HS-5 (cell line): ENCODE data around the gene RIN3.
A peak's percentile ranks its signal among the peaks of the same experiment; 100 is the strongest.

ENCODE experiments used
- DNase-seq: peaks from one replicate; pipeline ENCODE4 v3.0.0-alpha.2; 2012; ENCODE audit warnings: low read depth

The RIN3 gene

DNA sequence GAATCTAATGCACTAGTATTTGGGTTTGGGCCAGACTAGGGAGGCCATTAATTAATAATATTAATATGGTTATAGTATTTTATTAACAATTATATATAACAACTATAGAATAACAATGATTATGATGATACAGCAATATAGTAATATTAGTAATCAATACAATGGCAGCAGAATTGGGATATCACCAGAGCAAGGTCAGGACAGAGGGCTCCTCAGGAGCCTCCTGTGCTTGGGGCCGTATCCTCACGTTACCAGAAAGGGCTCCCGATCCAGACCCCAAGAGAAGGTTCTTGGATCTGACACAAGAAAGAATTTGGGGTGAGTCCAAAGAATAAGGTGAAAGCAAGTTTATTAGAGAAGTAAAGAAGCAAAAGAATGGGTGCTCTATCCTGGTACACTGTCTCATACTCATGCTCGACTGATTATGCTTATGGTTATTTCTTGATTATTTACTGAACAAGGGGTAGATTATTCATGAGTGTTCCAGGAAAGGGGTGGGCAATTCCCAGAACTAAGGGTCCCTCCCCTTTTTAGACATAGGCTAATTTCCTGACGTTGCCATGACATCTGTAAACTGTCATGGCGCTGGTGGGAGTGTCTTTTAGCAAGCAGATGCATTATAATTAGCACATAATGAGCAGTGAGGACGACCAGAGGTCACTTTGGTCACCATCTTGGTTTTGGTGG, 61.6 kb downstream of the RIN3 start:
- DNase-seq, result no peak

DNA sequence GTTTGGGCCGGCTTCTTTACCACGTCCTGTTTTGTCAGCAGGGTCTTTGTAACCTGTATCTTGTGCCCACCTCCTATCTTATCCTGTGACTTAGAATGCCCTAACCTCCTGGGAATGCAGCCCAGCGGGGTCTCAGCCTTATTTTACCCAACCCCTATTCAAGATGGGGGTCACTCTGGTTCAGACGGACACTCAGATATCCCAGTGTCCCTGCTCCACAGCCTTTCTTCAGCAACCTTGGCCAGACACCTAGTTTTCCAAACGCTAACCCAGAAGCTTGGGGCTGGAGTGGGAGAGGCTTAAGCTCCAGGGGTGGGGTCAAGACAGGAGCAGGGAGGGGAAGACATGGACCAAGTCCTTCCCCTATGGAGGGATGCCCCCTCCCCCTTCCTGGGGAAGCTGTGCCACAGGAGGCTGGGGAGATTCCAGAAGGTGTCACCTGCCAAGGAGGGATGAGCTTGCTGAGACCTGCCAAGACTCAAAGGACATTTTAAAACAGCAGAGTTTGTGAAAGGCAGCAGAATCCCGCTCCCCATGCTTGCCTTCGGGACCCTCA, 62.2 kb downstream of the RIN3 start:
- no peak for DNase-seq

DNA sequence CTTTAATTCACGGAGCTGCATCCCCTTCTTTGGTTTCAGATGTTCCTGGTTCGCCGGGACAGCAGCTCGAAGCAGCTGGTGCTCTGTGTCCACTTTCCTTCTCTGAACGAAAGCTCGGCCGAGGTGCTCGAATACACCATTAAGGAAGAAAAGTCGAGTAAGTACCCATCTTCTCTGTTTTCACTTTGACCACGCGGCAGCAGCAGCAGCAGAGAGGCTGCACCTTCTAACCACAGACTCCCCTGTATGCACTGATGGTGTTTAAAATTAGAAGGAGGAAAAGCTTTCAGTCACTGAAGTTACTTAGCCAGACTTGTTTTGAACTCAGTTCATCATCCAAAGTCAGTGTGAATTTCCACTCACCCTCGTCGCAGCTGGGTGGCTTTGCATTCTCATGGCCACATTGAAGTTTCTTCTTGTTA, 63.8 kb downstream of the RIN3 start:
- no peak for DNase-seq

DNA sequence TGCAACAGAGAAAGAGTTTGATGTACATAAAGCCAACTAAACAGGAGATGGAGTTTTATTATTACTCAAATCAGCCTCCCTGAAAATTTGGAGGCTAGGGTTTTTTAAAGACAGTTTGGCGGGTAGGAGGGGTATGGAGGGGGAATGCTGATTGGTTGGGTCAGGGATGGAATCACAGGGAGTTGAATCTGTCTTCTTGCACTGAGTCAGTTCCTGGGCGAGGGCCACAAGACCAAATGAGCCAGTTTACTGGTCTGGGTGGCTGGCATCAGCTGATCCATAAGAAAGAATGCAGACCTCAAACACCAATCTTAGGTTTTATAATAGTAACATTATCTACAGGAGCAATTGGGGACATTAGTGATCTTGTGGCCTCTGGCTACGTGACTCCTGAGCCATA, 64.9 kb downstream of the RIN3 start:
- DNase-seq, result no peak

DNA sequence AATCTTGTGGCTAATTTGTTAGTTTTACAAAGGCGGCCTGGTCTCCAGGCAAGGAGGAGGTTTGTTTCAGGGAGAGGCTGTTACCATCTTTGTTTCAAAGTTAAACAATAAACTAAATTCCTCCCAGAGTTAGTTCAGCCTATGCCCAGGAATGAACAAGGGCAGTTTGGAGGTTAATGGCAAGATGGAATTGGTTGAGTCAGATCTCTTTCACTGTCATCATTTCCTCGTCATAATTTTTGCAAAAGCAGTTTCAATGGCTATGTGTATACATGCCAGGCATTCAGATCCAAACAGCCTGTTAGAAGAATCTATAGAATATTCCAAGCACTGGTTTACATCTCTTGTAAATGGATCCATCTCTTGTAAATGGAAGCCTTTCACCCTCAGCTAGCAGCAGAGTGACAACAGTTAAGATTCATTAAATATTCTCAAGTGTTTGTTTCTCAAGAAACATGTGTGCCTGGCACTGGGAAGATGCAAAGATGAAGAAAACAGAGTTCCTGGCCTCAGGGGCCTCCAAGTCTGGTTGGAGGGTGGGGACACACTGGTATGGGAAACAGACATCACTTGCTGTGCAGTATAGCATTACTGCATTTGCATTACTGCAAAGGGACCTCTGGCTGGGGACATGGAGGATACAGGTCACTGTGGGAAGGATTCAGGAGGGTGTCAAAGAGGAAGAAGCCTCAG, 65.8 kb downstream of the RIN3 start:
- DNase-seq, result no peak

DNA sequence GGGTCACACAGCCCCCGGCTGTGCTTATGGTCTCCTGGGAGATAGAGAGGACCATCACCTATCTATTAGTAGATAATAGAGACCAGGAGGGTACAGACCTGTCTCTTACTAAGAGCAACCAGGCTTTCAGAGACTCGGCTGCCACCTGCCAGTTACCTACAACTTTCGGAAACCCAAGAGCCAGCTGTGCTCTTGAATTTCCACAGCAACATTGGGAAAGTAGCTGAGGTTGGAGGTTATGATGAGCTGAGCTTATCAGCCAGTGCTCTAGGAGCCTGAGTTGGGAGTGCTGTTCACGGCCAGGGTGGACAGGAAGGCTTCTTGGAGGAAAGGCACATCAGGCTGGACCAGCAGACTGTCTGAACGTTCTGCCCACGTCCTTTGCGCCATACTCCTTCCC, 67.6 kb downstream of the RIN3 start:
- no peak for DNase-seq

DNA sequence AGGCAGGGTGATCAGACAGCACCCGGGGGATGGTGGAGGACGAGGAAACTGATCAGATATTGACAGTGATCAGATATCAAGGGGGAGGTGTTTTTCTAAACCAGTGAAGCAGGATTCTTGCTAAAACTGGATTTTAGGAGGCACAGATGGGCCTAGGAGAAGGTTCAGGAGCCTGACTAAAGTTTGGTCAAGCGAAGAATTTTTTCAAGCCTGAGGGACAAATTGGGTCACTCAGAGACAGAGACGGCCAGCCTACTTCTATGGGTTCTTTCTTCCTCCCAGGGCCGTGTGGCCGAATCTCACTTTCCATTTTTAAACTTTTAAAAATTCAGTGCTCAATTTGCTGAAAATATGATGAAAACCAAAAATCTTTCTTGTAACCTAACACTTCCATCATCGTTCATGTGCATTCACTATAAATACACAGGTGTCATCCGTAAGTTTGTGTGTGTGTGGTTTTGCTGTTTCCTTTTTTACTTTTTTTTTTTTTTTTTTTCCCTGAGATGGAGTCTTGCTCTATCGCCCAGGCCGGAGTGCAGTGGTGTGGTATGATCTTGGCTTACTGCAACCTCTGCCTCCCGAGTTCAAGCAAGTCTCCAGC, 68.5 kb downstream of the RIN3 start:
- no peak for DNase-seq

DNA sequence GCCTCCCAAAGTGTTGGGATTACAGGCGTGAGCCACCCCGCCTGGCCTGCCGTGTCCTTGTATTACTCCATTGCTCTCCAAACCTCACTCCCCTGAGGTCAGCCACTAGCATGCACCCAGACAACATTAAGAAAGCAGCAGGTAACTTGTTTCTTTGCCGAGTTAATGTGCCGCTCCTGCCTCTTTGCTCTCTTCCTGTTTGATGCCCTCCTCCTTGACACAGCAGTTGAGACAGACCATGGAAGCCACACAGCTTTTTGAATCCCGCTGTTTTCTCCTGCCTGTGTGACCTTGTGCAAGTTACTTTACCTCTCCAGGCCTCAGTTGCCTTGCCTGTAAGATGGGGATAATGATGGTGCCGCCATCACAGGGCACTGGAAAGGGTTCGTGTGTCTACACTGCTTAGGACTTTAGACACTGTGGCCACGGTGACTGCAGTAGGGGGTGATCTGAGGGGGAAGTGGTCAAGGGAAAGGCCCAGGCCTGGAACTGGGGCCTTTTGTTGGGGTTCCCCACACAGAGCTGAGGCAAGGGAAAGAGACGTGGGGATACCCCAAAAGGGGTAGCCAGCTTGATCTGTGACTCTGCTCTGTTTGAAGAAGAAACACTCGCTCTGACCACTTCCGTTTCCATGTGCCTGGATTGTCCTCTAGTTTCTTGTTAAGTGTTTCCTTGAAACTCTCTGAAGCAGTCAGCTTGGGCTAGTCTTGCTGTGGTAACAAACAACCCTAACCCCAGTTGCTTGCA, 69.3 kb downstream of the RIN3 start:
- DNase-seq, result no peak

DNA sequence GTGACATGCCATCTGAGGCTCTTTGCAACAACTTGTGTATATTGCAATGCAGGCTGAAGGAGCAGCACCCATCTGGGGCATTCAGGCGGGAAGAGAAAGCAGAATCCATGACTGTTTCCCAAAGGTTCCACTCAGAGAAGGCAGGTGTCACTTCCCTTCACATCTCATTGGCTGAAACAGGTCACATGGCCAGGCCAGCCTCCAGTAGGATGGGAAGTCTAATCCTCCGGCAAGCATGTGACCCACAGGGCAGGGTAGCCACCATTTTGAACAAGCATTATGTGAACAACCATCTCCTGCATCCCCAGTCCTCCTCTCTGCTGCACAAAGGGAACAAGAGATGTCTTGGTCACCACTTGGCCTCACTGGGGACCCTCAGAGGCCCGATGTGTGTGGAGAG, 70.6 kb downstream of the RIN3 start:
- DNase-seq, result no peak

DNA sequence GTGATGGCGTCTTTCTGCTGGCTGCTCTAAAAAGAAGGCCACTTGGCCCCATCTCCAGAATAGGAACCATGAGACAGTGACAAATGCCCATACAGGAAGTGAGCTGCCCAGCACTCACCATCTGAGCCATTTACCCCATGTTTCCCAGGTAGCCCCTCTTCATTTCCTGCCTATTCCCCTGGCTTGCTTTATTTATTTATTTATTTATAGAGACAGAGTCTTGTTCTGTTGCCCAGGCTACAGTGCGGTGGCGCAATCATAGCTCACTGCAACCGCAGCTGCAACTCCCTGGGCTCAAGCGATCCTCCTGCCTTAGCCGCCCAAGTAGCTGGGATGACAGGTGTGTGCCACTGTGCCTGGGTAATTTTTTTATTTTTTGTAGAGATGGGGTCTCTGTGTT, 71.2 kb downstream of the RIN3 start:
- no peak for DNase-seq

DNA sequence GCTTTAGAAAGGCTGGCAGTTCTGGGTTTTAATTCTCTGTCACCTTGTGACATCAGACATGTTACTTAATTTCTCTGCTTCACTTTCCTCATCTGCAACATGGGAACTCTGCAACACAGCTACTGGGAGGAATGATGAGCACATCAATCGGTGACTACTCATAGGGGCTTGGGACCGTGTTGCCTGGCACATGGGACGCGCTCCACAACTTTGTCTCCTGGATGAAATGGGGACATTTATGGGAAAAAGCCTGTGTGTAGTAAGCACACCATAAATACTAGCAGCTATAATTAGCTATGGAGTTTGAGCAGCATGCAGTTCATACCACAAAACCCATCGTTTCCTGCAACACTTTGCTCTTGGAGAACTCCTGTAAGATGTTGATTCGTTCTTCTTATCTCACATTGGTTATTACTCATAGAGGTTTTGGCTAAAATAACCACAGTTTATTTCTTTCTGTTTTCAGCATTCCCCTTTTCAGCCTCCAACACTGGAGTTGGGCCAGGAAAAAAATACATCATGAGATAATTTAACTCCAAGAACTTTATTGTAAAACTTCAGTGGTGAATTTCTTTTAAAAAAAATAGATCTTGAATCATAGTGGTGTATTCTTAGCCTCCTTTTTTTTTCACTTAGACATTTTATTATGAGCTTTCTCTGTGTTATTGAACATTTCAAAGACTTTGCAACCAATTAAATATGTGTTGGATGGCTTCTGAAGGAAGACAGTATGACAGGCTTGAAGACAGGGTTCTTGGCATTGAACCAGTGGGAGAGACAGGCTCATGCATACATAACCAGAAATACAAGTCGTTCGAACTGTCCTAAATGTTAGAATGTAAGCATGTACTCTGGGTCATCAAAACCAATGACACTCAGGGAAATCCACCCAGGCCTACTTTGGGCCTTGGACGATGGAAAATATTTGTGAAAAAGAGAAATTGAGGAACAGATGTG, 72.7 kb downstream of the RIN3 start:
- peak; percentile 69 for DNase-seq

DNA sequence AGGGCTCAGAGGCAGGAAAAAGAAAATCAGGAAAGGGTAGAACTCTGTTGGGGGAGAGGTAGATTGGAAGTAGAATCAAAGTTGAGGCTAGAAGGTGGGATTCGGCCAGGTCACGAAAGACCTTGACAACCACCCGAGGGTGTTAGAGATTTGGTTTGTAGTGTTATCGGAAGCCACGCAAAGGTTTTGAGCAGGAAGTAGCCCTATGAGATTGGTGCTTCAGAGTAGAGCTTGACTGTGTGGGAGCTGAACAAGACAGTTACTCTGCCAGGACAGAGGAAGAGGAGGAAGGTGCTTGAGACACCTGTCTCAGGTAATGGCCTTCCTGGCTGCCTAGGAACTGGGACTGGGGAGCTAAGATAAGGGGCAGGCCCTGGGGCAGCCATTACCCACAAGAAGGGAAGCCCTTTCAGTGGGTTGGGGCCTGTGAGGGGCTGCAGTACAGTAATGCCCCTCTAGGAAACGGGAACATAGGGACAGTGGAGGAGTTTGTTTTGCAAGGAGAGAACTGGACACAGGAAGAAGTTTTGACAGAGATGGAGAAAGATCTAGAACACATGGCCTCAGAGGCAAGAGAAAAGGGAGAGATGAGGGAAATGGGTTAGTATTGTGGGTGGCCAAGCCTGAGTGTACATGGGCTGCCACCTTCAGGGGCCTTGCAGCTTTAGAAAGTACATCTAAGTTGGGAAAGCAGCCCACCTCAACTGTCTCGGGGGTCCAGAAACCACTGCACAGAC, 73.5 kb downstream of the RIN3 start:
- DNase-seq, result no peak

DNA sequence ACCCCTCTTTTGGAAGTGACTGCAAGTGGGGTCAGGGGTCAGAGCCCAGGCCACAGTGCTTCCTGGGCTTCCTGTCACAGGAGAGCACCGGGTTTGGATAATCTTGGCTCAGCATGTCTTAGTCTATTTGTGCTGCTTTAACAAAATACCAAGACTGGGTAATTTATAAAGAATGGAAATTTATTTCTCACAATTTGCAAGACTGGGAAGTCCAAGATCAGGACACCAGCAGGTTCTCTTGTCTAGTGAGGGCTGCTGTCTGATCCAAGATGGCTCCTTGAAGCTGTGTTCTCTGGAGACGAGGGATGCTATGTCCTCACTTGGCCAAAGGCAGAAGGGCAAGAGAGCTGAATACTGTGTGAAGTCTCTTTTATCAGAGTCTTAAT, 74.1 kb downstream of the RIN3 start:
- no peak for DNase-seq

DNA sequence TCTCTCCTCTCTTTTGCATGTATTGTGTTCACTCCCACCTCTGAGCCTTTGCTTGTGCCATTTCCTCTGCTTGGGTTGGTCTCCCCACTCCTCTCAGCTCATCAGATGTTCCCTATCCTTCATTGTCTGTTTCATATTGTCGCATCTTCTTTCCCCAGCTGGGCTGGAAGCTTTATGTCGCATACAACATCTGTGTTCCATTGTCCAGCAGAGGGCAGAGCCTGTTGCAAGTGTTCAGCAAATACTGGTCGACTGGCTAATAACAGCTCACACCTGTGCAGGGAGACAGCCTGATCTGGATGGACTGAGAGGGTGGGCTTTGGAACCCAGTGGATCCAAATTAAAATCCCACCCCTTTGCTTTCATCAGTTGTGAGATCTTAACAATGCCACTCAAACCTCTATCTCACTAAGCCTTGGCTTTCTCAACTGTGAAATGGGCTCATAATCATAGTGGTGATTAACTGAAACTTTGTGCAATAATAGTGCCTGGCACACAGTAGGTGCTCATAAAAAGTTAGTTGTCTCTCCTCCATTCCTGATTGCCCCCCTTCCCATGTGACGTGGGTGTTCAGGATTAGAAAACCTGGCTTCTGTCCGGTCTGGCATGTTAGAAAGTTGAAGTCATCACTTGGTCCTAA, 75.8 kb downstream of the RIN3 start:
- DNase-seq, result no peak

DNA sequence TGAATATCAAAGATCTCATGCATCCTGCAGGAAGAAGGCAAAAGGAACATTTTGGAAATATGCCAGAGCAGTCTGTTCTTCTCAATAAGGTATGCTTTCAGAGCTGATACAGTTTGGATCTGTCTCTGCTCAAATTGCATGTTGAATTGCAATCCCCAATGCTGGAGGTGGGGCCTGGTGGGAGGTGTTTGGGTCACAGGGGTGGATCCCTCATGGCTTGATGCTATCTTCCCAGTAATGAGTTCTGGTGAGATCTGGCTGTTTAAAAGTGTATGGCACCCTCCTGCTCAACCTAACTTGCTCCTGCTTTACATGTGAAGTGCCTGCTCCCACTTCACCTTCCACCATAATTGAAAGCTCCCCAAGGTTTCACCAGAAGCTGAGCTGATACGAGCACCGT, 76.6 kb downstream of the RIN3 start:
- DNase-seq, result no peak

DNA sequence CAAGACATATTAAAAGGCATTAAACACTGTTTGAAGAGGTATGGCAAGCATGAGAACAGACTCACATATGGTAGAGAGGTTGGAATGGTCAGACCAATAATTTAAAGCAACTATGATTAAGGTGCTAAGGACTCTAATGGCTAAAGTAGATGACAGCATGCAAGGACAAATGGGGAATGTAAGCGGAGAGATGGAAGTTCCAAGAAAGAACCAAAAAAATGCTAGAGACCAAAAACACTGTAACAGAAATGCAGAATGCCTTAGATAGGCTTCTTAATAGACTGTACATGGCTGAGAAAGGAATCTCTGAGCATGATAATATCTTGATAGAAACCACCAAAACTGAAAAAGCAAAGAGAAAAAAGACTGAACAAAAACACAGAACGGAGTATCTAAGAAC, 77.4 kb downstream of the RIN3 start:
- no peak for DNase-seq

DNA sequence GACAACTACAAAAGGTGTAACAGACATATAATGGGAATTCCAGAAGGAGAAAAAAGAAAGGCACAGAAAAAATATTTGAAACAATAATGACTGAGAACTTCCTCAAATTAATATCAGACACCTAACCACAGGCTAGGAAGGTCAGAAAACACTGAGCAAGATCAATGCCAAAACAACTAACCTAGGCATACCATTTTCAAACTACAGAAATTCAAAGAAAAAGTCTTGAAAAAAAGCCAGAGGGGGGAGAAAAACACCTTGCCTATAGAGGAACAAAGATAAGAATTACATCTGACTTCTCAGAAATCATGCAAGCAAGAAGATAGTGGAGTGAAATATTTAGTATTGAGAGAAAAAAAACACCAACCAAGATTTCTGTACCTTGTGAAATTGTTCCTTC, 77.8 kb downstream of the RIN3 start:
- DNase-seq, result no peak

DNA sequence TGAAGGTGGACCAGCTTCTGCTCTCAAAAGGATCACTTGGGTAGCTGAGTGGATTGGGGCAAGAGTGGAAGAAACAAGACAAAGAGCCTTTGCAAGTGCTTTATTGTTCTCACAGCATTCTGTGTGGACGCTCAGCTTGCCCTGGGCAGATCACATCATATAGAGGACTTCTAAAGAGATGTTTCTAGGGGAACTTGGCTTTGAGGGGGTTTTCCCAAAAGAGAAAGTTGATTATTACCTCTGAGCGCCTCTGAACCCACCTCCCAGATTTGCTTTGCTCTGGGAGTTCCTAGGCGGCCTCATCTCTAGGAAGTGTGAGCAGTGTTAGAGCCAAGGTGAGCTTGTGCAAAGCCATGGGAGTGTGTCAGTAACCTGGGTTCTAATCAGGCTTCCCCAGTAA, 81.7 kb downstream of the RIN3 start:
- DNase-seq, result no peak

DNA sequence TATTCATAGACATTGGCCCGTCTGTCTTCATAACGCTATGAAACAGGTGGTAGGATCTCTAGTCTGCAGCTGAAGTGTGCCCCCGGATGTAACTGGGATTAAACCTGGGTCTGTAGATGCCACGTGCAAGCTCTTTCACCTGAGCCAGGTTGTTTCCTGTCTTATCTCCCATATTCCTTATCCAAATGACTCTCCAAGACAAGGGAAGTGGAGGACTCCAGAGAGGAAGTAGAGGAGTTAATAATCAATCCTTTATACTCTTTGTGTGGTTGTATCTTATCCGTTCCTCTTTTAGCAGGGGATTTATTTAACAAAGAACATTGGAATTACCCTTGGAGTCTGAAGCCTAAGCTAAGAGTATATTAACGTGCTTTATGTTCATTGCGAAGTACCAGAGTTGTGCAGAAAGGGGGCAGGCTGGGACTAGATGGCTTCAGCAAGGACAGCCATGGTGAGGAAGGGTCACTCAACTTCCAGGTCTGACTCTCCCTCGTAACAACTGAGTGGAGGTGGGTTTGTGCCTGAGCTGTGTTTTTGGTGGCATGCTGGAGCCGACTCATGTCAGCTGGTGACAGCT, 82.8 kb downstream of the RIN3 start:
- no peak for DNase-seq
